H1 (cell line): ENCODE results near the gene MMP21. TPM values are rescaled to one million over a fixed set of nuclear protein-coding genes. Genes with fewer than 3 reads are reported as not detected.
A peak's percentile ranks its signal among the peaks of the same experiment; 100 is the strongest.

Source experiments
- CTCF ChIA-PET: fragments of 300-600 bp; sonication (Branson Sonifier 250); formaldehyde crosslinking; loops from one replicate; lab custom pipeline; 2021; ENCODE audit not compliant: partially characterized antibody; lab: Charles Lee
- POLR2A ChIA-PET: fragments of 300-600 bp; sonication (Branson Sonifier 250); formaldehyde crosslinking; loops from one replicate; lab custom pipeline; 2021; ENCODE audit warnings: inconsistent platforms; ENCODE audit not compliant: partially characterized antibody; lab: Charles Lee
- DNase-seq, 2 experiments: peaks; one replicate each; pipeline versions ENCODE4 v3.0.0 to v3.0.0-alpha.2; 2010 to 2022; ENCODE audit warnings: low spot score in 2 of 2, low read depth in 1 of 2, mixed read lengths in 1 of 2
- FAIRE-seq: peaks from 2 replicates; lab custom pipeline; 2011; peaks lifted over from hg19 to GRCh38; lab: Jason Lieb, UNC
- H2AFZ ChIP-seq: 2 replicates; pipeline ENCODE4 v1.8.1; 2012; ENCODE audit warnings: low read length, inconsistent platforms
- H2AK5ac ChIP-seq: 2 replicates; pipeline ENCODE4 v1.6.1; 2013; ENCODE audit warnings: low read depth, low read length
- H2BK120ac ChIP-seq: replicated peaks from 2 replicates; pipeline ENCODE3; 2013; ENCODE audit warnings: low read depth, low read length, inconsistent platforms
- H2BK12ac ChIP-seq: 2 replicates; pipeline ENCODE4 v1.6.1; 2013; ENCODE audit warnings: low read depth, low read length
- H2BK15ac ChIP-seq: 2 replicates; pipeline ENCODE4 v1.6.1; 2013; ENCODE audit warnings: low read length
- H2BK20ac ChIP-seq: 2 replicates; pipeline ENCODE4 v1.6.1; 2013; ENCODE audit warnings: low read length
- H2BK5ac ChIP-seq: 2 replicates; pipeline ENCODE4 v1.6.1; 2013; ENCODE audit warnings: low read depth, low read length
- H3K14ac ChIP-seq: 2 replicates; pipeline ENCODE4 v1.6.1; 2013; ENCODE audit warnings: inconsistent platforms; ENCODE audit not compliant: insufficient read length
- H3K18ac ChIP-seq: 2 replicates; pipeline ENCODE4 v1.6.1; 2013; ENCODE audit warnings: low read length; ENCODE audit errors: extremely low read depth
- H3K23ac ChIP-seq: 2 replicates; pipeline ENCODE4 v1.6.1; 2013; ENCODE audit warnings: inconsistent platforms; ENCODE audit not compliant: insufficient read length
- H3K23me2 ChIP-seq: 2 replicates; pipeline ENCODE4 v1.6.1; 2013; ENCODE audit warnings: low read depth, low read length
- H3K27ac ChIP-seq: 2 replicates; pipeline ENCODE4 v1.6.1; 2011; ENCODE audit warnings: low read depth, low read length, inconsistent platforms
- H3K27me3 ChIP-seq, 4 experiments: replicated peaks in 1 of 4; 1 replicate in 1 of 4; 2 replicates in 3 of 4; pipeline versions ENCODE4 v1.6.1 to v1.8.1; 2011 to 2013; ENCODE audit warnings: low read length in 3 of 4, mild to moderate bottlenecking in 3 of 4, inconsistent platforms in 2 of 4, mixed read lengths in 2 of 4, moderate library complexity in 1 of 4; ENCODE audit not compliant: control insufficient read depth in 3 of 4, insufficient read depth in 3 of 4; ENCODE audit errors: extremely low read depth in 1 of 4
- H3K36me3 ChIP-seq, 4 experiments: 2 replicates each; pipeline versions ENCODE4 v1.6.1 to v1.8.1; 2011 to 2013; ENCODE audit warnings: mild to moderate bottlenecking in 4 of 4, low read length in 3 of 4, moderate library complexity in 2 of 4, control low read depth in 1 of 4, inconsistent platforms in 1 of 4; ENCODE audit not compliant: insufficient read depth in 4 of 4, control insufficient read depth in 2 of 4
- H3K4ac ChIP-seq: replicated peaks from 2 replicates; pipeline ENCODE3; 2013; ENCODE audit warnings: low read length, low read depth, mixed read lengths, inconsistent platforms; ENCODE audit not compliant: insufficient read length
- H3K4me1 ChIP-seq, 4 experiments: replicated peaks in 1 of 4; 1 replicate in 1 of 4; 2 replicates in 3 of 4; pipeline versions ENCODE4 v1.6.1 to v1.8.1; 2011 to 2013; ENCODE audit warnings: low read length in 3 of 4, inconsistent platforms in 2 of 4, mixed read lengths in 1 of 4; ENCODE audit not compliant: insufficient read depth in 4 of 4, control insufficient read depth in 3 of 4
- H3K4me2 ChIP-seq, 2 experiments: 2 replicates each; pipeline versions ENCODE4 v1.6.1 to v1.8.1; 2011 to 2013; ENCODE audit warnings: low read depth in 2 of 2, low read length in 2 of 2, control low read depth in 1 of 2, inconsistent platforms in 1 of 2, mild to moderate bottlenecking in 1 of 2; ENCODE audit not compliant: insufficient read depth in 1 of 2
- H3K4me3 ChIP-seq, 4 experiments: fragments of 200-600, 300-600 bp in 1 of 4; sonication (generic), shearing (Covaris generic), sonication (Bioruptor Twin) in 1 of 4; 2 replicates each; pipeline versions ENCODE4 v1.5.1 to v1.8.1; 2011 to 2016; ENCODE audit warnings: low read length in 4 of 4, low read depth in 3 of 4, control low read depth in 2 of 4, inconsistent platforms in 2 of 4, mild to moderate bottlenecking in 2 of 4, mixed read lengths in 1 of 4, moderate library complexity in 1 of 4; ENCODE audit not compliant: insufficient read depth in 2 of 4; ENCODE audit errors: extremely low read depth in 1 of 4
- H3K56ac ChIP-seq: replicated peaks from 2 replicates; pipeline ENCODE3; 2013; ENCODE audit warnings: low read depth, mild to moderate bottlenecking, mixed read lengths, low read length, inconsistent platforms; ENCODE audit not compliant: insufficient read length
- H3K79me1 ChIP-seq: 2 replicates; pipeline ENCODE4 v1.6.1; 2013; ENCODE audit warnings: low read depth, low read length, control low read depth
- H3K79me2 ChIP-seq, 2 experiments: 2 replicates each; pipeline versions ENCODE4 v1.6.1 to v1.8.1; 2012 to 2013; ENCODE audit warnings: low read length in 2 of 2, mild to moderate bottlenecking in 2 of 2, inconsistent platforms in 1 of 2; ENCODE audit not compliant: insufficient read depth in 2 of 2, control insufficient read depth in 1 of 2
- H3K9ac ChIP-seq, 4 experiments: replicated peaks in 1 of 4; 1 replicate in 1 of 4; 2 replicates in 3 of 4; pipeline versions ENCODE4 v1.6.1 to v1.8.1; 2011 to 2013; ENCODE audit warnings: low read depth in 3 of 4, low read length in 3 of 4, control low read depth in 2 of 4, mild to moderate bottlenecking in 2 of 4, moderate library complexity in 2 of 4, inconsistent platforms in 1 of 4; ENCODE audit errors: extremely low read depth in 1 of 4
- H3K9me3 ChIP-seq, 2 experiments: 2 replicates each; pipeline versions ENCODE4 v1.6.1 to v1.8.1; 2012 to 2013; ENCODE audit warnings: mild to moderate bottlenecking in 2 of 2, moderate library complexity in 2 of 2, control low read depth in 1 of 2, inconsistent platforms in 1 of 2, low read depth in 1 of 2, low read length in 1 of 2, mixed read lengths in 1 of 2; ENCODE audit not compliant: insufficient read depth in 2 of 2
- H4K20me1 ChIP-seq, 2 experiments: replicated peaks in 1 of 2; 2 replicates each; pipeline versions ENCODE3 to v1.8.1; 2011 to 2013; ENCODE audit warnings: inconsistent platforms in 2 of 2, low read length in 2 of 2, mild to moderate bottlenecking in 1 of 2; ENCODE audit not compliant: insufficient read depth in 2 of 2, control insufficient read depth in 1 of 2
- H4K5ac ChIP-seq: 2 replicates; pipeline ENCODE4 v1.6.1; 2013; ENCODE audit warnings: low read length, low read depth, mixed read lengths, inconsistent platforms; ENCODE audit not compliant: insufficient read length
- H4K8ac ChIP-seq: 2 replicates; pipeline ENCODE4 v1.8.0; 2013; ENCODE audit warnings: mild to moderate bottlenecking, moderate library complexity, low read length, inconsistent platforms; ENCODE audit not compliant: insufficient read depth; ENCODE audit errors: extremely low read depth
- H4K91ac ChIP-seq: replicated peaks from 2 replicates; pipeline ENCODE3; 2013; ENCODE audit warnings: low read length, mixed read lengths, inconsistent platforms; ENCODE audit not compliant: insufficient read length
- CHD2 ChIP-seq: IDR thresholded peaks from 2 replicates; pipeline ENCODE4 v1.6.1; 2012; ENCODE audit warnings: low read length, improper control_type of control experiment
- CTBP2 ChIP-seq: IDR thresholded peaks from 2 replicates; pipeline ENCODE4 v1.7.0; 2011; ENCODE audit warnings: borderline replicate concordance, mild to moderate bottlenecking, moderate library complexity, mixed read lengths, low read length; ENCODE audit not compliant: insufficient read depth, insufficient read length
- EP300 ChIP-seq, 2 experiments: IDR thresholded peaks; 1 replicate in 1 of 2; 2 replicates in 1 of 2; pipeline ENCODE4 v1.6.1; 2011 to 2012; ENCODE audit warnings: low read depth in 2 of 2, low read length in 2 of 2, mild to moderate bottlenecking in 2 of 2, borderline replicate concordance in 1 of 2, inconsistent platforms in 1 of 2, moderate library complexity in 1 of 2
- WGBS, 2 experiments: shearing (Covaris generic) in 1 of 2; methylation state at CpG; one replicate each; pipeline versions ENCODE4 v1.1.6 to v1.1.7; 2013 to 2015; ENCODE audit warnings: low lambda C conversion rate in 2 of 2, mixed read lengths in 2 of 2, inconsistent platforms in 1 of 2, low coverage in 1 of 2, missing lambda C conversion rate in 1 of 2; ENCODE audit not compliant: insufficient replicate concordance in 2 of 2, insufficient coverage in 1 of 2, insufficient read length in 1 of 2; ENCODE audit errors: extremely low coverage in 1 of 2, missing lambda C conversion rate in 1 of 2; 5-methylcytosine and 5-hydroxymethylcytosine counted together
- long read RNA-seq, 2 experiments: library from RNA in 1 of 2; library from capped mRNA in 1 of 2; stranded (forward); transcript quantifications; one replicate each; pipeline ENCODE4 v2.0.0, GENCODE V29; 2021; ENCODE audit warnings: inconsistent platforms in 1 of 2
- polyA minus RNA-seq, 3 experiments: library from RNA; depleted of rRNA, polyadenylated mRNA; stranded (reverse); fragments of >200 nt; gene quantifications; 1 replicate in 2 of 3; 2 replicates in 1 of 3; pipeline ENCODE4 v1.2.3, GENCODE V29; 2011
- polyA plus RNA-seq, 7 experiments: library from polyadenylated mRNA; depleted of rRNA in 3 of 7; stranded (reverse) in 5 of 7; unstranded in 2 of 7; fragments of >200 nt in 5 of 7; fragments of 200-250 nt in 2 of 7; gene quantifications; 1 replicate in 5 of 7; 2 replicates in 1 of 7; 4 replicates in 1 of 7; pipeline versions ENCODE4 v1.2.1 to v1.2.3, GENCODE V29; 2011 to 2013; ENCODE audit warnings: missing spikeins in 2 of 7, mixed read lengths in 2 of 7
- total RNA-seq: library from RNA; stranded (reverse); fragmentation: NEBNext Ultra II Directional; extraction: Animal tissue kit (Norgen Biotek cat#: 25700); gene quantifications from 2 replicates; pipeline ENCODE4 v1.2.1, GENCODE V29; 2021

MMP21 gene
- total RNA-seq, result not detected in 2 replicates
- 0.05 TPM in 1 of 2 replicates, not detected in the other for polyA plus RNA-seq (2011; rRNA removed)
- polyA plus RNA-seq (2011; cell fraction: cytosol; rRNA removed), result not detected
- polyA plus RNA-seq (2011; cell fraction: nucleus; rRNA removed), result not detected
- polyA plus RNA-seq (2012, experiment 1 of 2), result 0.09 TPM in 1 of 4 replicates, not detected in the others
- not detected for polyA plus RNA-seq (2012, experiment 2 of 2)
- polyA plus RNA-seq (2013, experiment 1 of 2), result 0.04 TPM
- 0.02 TPM for polyA plus RNA-seq (2013, experiment 2 of 2)
- not detected in 2 replicates for polyA minus RNA-seq (2011; rRNA and poly(A)+ RNA removed)
- not detected for polyA minus RNA-seq (2011; cell fraction: cytosol; rRNA and poly(A)+ RNA removed)
- not detected for polyA minus RNA-seq (2011; cell fraction: nucleus; rRNA and poly(A)+ RNA removed)
- long read RNA-seq, experiment 1, result 0 reads
- long read RNA-seq, experiment 2, result 0 reads

- POLR2A ChIA-PET, result no interaction called here
Measured at GRCh38 chr10:125775491-125776106, at the start of gene MMP21. MMP21 (minus strand) TSS chr10:125775821; CDS start chr10:125775821, 0 bp downstream.

More at GRCh38 chr10:125775491-125776106, at the start of gene MMP21:
- Histone ChIP-seq H3K27ac (no peak within 1 kb of the TSS), H3K23ac (no peak within 1 kb of the TSS), H2AK5ac (no peak within 1 kb of the TSS), H4K20me1 (no peaks in the 10 kb centered on the region), H4K91ac (no peak within 1 kb of the TSS), H2BK12ac (no peak within 1 kb of the TSS), H3K14ac (no peak within 1 kb of the TSS), H3K4me3 (no peak within 1 kb of the TSS), H3K9me3 (no peaks in the 10 kb centered on the region), H3K56ac (no peak within 1 kb of the TSS), H3K36me3 (no peaks in the 10 kb centered on the region), H3K4ac (no peak within 1 kb of the TSS), H4K5ac (no peak within 1 kb of the TSS), H3K27me3 (no peaks in the 10 kb centered on the region), H3K79me2 (no peaks in the 10 kb centered on the region), H2BK120ac (no peak within 1 kb of the TSS), H3K9ac (no peak within 1 kb of the TSS), H2BK15ac (no peak within 1 kb of the TSS), H2BK5ac (no peak within 1 kb of the TSS), H3K23me2 (no peaks in the 10 kb centered on the region), H3K4me1 (no peaks in the 10 kb centered on the region), H2BK20ac (no peak within 1 kb of the TSS), H4K8ac (peak within 1 kb of the TSS; percentile 16; the same call in 1 of the 2 replicates), H2AFZ (0 out of 2 replicates have a peak within 1 kb of the TSS, but pooled peaks have one; percentile 53), H3K18ac (no peak within 1 kb of the TSS), H3K4me2 (no peak within 1 kb of the TSS), H3K79me1 (no peaks in the 10 kb centered on the region)
- TF ChIP-seq EP300 (IDR thresholded peaks at IDR 0.05; ENCODE audit: borderline replicate concordance in 1 of 2, low read depth in 2 of 2, low read length in 2 of 2) (no peak), CTBP2 (no peak), CHD2 (no peak)
- CTCF ChIA-PET, result interaction anchor here (1.0 kb wide), 1 partner anchor 11 kb away, joined by 3 read pairs; no protein-coding TSS in a partner anchor
- FAIRE-seq, result no peak
- no peak for DNase-seq
- WGBS, 2 experiments, result 92% methylated on average over 22 of the region's 26 CpGs; no CpG with 5 or more reads in 1 of the 2 experiments
